HCT116 (cell line): ENCODE measurements around the gene SHISA7. TPM values are rescaled to one million over a fixed set of nuclear protein-coding genes. Genes with fewer than 3 reads are reported as not detected.

Experiments used
- ATAC-seq: fragments of 200-7000 bp; cut with Tn5 transposase; 2 replicates; pipeline ENCODE4 v1.9.1; 2020; ENCODE audit warnings: mild to moderate bottlenecking, moderate library complexity
- BruUV-seq: library from RNA; stranded (reverse); fragments of 400-500 nt; replicated peaks from 2 replicates; lab custom pipeline; 2021; lab: Mats Ljungman, UMichigan
- CTCF ChIA-PET: fragments of 300-600 bp; sonication (Branson Sonifier 250); formaldehyde crosslinking; loops from one replicate; lab custom pipeline; 2021; ENCODE audit warnings: antibody characterized with exemption; lab: Charles Lee
- POLR2A ChIA-PET: fragments of 300-600, 350-600 bp; sonication (Branson Sonifier 250); formaldehyde crosslinking; loops from one replicate; lab custom pipeline; 2021; ENCODE audit warnings: antibody characterized with exemption; lab: Charles Lee
- RAD21 ChIA-PET, 2 experiments: fragments of 300-600 bp; sonication (Branson Sonifier 250); formaldehyde crosslinking; loops; one replicate each; lab custom pipeline; 2023; ENCODE audit warnings: low total read pairs in 2 of 2; ENCODE audit not compliant: uncharacterized antibody in 2 of 2, unreplicated experiment in 2 of 2, low non-redundant PET in 1 of 2; lab: Charles Lee
- DNase-seq: peaks from one replicate; pipeline ENCODE4 v3.0.0-alpha.2; 2010; ENCODE audit warnings: low read depth, low spot score
- H2AFZ ChIP-seq: fragments of 200-600 bp; shearing (Covaris generic), sonication (generic); 2 replicates; pipeline ENCODE4 v1.6.1; 2017; ENCODE audit warnings: low read depth, mixed run types, mixed read lengths, antibody characterized with exemption, low read length; ENCODE audit not compliant: poor library complexity, severe bottlenecking
- H3K27ac ChIP-seq: 2 replicates; pipeline ENCODE4 v1.5.1; 2012; ENCODE audit warnings: low read depth, low read length
- H3K27me3 ChIP-seq: fragments of 200-600 bp; sonication (generic); 2 replicates; pipeline ENCODE4 v1.6.1; 2016; ENCODE audit warnings: mixed run types, low read length, mixed read lengths; ENCODE audit not compliant: insufficient read depth
- H3K36me3 ChIP-seq, 2 experiments: fragments of 200-500 bp in 1 of 2; fragments of 200-600 bp in 1 of 2; sonication (Bioruptor generic) in 1 of 2; sonication (generic) in 1 of 2; 2 replicates each; pipeline versions ENCODE4 v1.5.1 to v1.6.1; 2014 to 2016; ENCODE audit warnings: low read length in 2 of 2, inconsistent platforms in 1 of 2, mixed read lengths in 1 of 2, mixed run types in 1 of 2; ENCODE audit not compliant: insufficient read depth in 2 of 2, control insufficient read depth in 1 of 2
- H3K4me1 ChIP-seq, 2 experiments: fragments of 200-600 bp in 1 of 2; sonication (generic) in 1 of 2; 2 replicates each; pipeline versions ENCODE4 v1.5.1 to v1.6.1; 2012 to 2017; ENCODE audit warnings: low read length in 2 of 2, inconsistent platforms in 1 of 2, mild to moderate bottlenecking in 1 of 2, mixed read lengths in 1 of 2, mixed run types in 1 of 2, moderate library complexity in 1 of 2; ENCODE audit not compliant: insufficient read depth in 2 of 2, control insufficient read depth in 1 of 2
- H3K4me2 ChIP-seq: fragments of 200-600 bp; sonication (generic); 2 replicates; pipeline ENCODE4 v1.6.1; 2017; ENCODE audit warnings: mixed run types, low read length, mixed read lengths
- H3K4me3 ChIP-seq, 2 experiments: fragments of 200-600 bp in 1 of 2; sonication (generic) in 1 of 2; replicated peaks in 1 of 2; 2 replicates each; pipeline ENCODE4 v1.5.1; 2011 to 2016; ENCODE audit warnings: low read length in 2 of 2, control low read depth in 1 of 2, low read depth in 1 of 2, mild to moderate bottlenecking in 1 of 2, mixed read lengths in 1 of 2, mixed run types in 1 of 2
- H3K79me2 ChIP-seq: fragments of 200-600 bp; sonication (generic); 2 replicates; pipeline ENCODE4 v1.6.1; 2017; ENCODE audit warnings: mild to moderate bottlenecking, mixed run types, low read length, moderate library complexity, mixed read lengths; ENCODE audit not compliant: insufficient read depth
- H3K9ac ChIP-seq: fragments of 200-600 bp; sonication (generic); 2 replicates; pipeline ENCODE4 v1.6.1; 2016; ENCODE audit warnings: low read length, mixed read lengths
- H3K9me2 ChIP-seq: fragments of 200-600 bp; sonication (generic), shearing (Covaris generic); 2 replicates; pipeline ENCODE4 v1.6.1; 2017; ENCODE audit warnings: mixed run types, mild to moderate bottlenecking, moderate library complexity; ENCODE audit not compliant: insufficient read depth
- H3K9me3 ChIP-seq, 2 experiments: fragments of 200-500 bp in 1 of 2; fragments of 200-600 bp in 1 of 2; sonication (Bioruptor generic) in 1 of 2; sonication (generic) in 1 of 2; 2 replicates each; pipeline ENCODE4 v1.6.1; 2014 to 2017; ENCODE audit warnings: low read length in 2 of 2, mixed read lengths in 2 of 2, inconsistent platforms in 1 of 2, low read depth in 1 of 2, mild to moderate bottlenecking in 1 of 2, mixed run types in 1 of 2, moderate library complexity in 1 of 2; ENCODE audit not compliant: control insufficient read depth in 1 of 2, insufficient read depth in 1 of 2
- H4K20me1 ChIP-seq: fragments of 200-600 bp; sonication (generic), shearing (Covaris generic); 2 replicates; pipeline ENCODE4 v1.6.1; 2017; ENCODE audit warnings: mixed run types, mild to moderate bottlenecking, moderate library complexity; ENCODE audit not compliant: insufficient read depth
- CEBPB ChIP-seq: IDR thresholded peaks from 2 replicates; pipeline ENCODE4 v1.6.1; 2012; ENCODE audit warnings: low read depth
- EGR1 ChIP-seq: IDR thresholded peaks from 2 replicates; pipeline ENCODE4 v1.6.1; 2012; ENCODE audit warnings: low read depth
- EZH2 ChIP-seq: fragments of 200-600 bp; sonication (generic); IDR thresholded peaks from 2 replicates; pipeline ENCODE4 v1.6.1; 2017; ENCODE audit warnings: antibody characterized with exemption, mixed run types
- EZH2phosphoT487 ChIP-seq: fragments of 200-600 bp; IDR thresholded peaks from 2 replicates; pipeline ENCODE4 v1.6.1; 2018; ENCODE audit warnings: antibody characterized with exemption, borderline replicate concordance
- MAX ChIP-seq: IDR thresholded peaks from 2 replicates; pipeline ENCODE4 v1.6.1; 2012
- POLR2A ChIP-seq: IDR thresholded peaks from 2 replicates; pipeline ENCODE4 v1.7.0; 2011; ENCODE audit warnings: borderline replicate concordance; ENCODE audit not compliant: insufficient read depth, insufficient read length; ENCODE audit errors: extremely low read depth
- POLR2AphosphoS5 ChIP-seq: IDR thresholded peaks from 2 replicates; pipeline ENCODE4 v1.6.1; 2011; ENCODE audit warnings: mild to moderate bottlenecking, low read depth, low read length, moderate library complexity
- RAD21 ChIP-seq: IDR thresholded peaks from 2 replicates; pipeline ENCODE4 v1.6.1; 2012; ENCODE audit warnings: low read depth, mild to moderate bottlenecking
- REST ChIP-seq: IDR thresholded peaks from 2 replicates; pipeline ENCODE4 v1.6.1; 2012; ENCODE audit warnings: low read depth
- SIN3A ChIP-seq: IDR thresholded peaks from 2 replicates; pipeline ENCODE4 v1.6.1; 2012; ENCODE audit warnings: low read depth
- SP1 ChIP-seq: IDR thresholded peaks from 2 replicates; pipeline ENCODE4 v1.6.1; 2012; ENCODE audit warnings: low read depth
- SRF ChIP-seq: IDR thresholded peaks from 2 replicates; pipeline ENCODE4 v1.6.1; 2012; ENCODE audit warnings: low read depth
- ZNF274 ChIP-seq: fragments of 200-500 bp; sonication (Bioruptor generic); IDR thresholded peaks from 2 replicates; pipeline ENCODE4 v1.6.1; 2014; ENCODE audit warnings: mild to moderate bottlenecking, low read depth, low read length, inconsistent platforms
- intact Hi-C: fragments of 100-400 bp; cut with micrococcal nuclease; formaldehyde crosslinking; loops from 2 replicates; pipeline ENCODE4 v1.10.0; 2022
- total RNA-seq: library from RNA; stranded (reverse); gene quantifications from one replicate; pipeline ENCODE4 v1.2.1, GENCODE V29; 2021; ENCODE audit not compliant: unreplicated experiment

The SHISA7 gene
- total RNA-seq, 1 experiment from 2014 or later = not detected

GRCh38 chr19:55464039-55464661, 21.1 kb upstream of the SHISA7 start:
- H3K27ac ChIP-seq = no peak overlapping the region
- CTCF ChIA-PET = no interaction called here
- no peak overlapping the region for H3K4me3 ChIP-seq
- BruUV-seq = no TSS peak
- RAD21 ChIA-PET = no interaction called here
- no peaks in the 10 kb centered on the region for H4K20me1 ChIP-seq
- H3K9me3 ChIP-seq = no peaks in the 10 kb centered on the region
- peaks cover 10% of the 10 kb centered on the region; the same call in 1 of the 2 replicates for H3K79me2 ChIP-seq
- no peak for DNase-seq
- intact Hi-C loops = no loop called here
- no peak overlapping the region for H3K4me2 ChIP-seq
- no peaks in the 10 kb centered on the region for H3K27me3 ChIP-seq
- no peak for ATAC-seq
- H3K36me3 ChIP-seq = no peaks in the 10 kb centered on the region
- H2AFZ ChIP-seq = no peak overlapping the region
- POLR2A ChIA-PET = no interaction called here
- TF ChIP-seq EZH2 = no peak
- no peak for TF ChIP-seq CEBPB
- TF ChIP-seq REST = no peak
- no peak for TF ChIP-seq EGR1
- TF ChIP-seq RAD21 = no peak
- no peak for TF ChIP-seq SIN3A
- TF ChIP-seq POLR2A = no peak
- no peak for TF ChIP-seq EZH2phosphoT487
- no peak for TF ChIP-seq ZNF274
- TF ChIP-seq MAX = no peak
- no peak for TF ChIP-seq SRF
- TF ChIP-seq POLR2AphosphoS5 = no peak
- TF ChIP-seq SP1 = no peak
- TF ChIP-seq, all 23 proteins: peak for 0
- peaks cover 19 to 43% of the 10 kb centered on the region in 2 experiments for H3K4me1 ChIP-seq
- no peaks in the 10 kb centered on the region for H3K9me2 ChIP-seq
- no peak overlapping the region for H3K9ac ChIP-seq
